Measurements from ENCODE around the gene BAG5. TPM values are rescaled to one million over a fixed set of nuclear protein-coding genes. Genes with fewer than 3 reads are reported as not detected.

The BAG5 gene
- total RNA-seq, 1 donor from 2014 or later: 23.5 TPM

DNA sequence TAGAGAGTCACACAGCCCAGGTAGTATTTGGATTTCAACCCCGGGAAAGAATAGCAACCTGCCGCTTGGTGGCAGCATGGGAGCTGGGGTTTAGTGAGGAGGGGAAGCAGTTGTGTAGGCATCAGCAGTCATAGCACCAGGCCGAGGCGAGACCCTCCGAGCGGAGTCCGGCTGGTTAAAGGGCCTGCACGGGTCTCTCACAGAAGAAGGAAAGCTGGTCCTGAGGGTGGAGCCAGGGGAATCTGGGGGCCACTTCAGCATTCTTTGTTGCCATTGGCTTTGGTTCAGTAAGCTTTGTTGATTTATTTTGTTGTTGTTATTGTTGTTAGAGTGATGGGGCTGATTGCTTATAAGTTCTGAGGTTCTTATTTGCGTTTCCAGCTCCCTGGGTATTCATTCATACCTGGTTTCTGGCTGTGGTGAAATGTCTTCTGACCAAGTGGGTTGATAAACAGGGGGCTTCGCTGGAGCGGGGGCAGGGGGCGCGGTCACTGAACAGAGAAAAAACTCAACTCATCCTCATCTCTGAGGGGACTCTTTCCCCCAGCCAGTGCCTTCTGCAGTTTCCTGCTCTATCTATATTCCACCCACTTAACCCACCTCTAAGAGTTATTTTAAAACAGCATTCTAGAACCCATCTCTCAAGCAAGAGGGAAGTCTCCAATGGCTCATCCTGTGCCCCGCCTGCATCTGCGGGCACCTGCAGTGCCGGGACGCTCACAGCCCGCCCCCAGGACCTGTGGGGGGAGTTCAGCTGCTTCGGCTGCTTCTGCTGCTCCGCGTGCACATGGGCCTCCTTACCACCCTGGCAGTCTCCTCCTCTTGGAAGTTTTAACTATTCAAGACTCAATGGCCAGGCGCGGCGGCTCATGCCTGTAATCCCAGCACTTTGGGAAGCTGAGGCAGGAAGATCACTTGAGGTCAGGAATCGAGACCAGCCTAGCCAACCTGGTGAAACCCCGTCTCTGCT lies 51.4 kb downstream of the BAG5 start:
- peaks cover 15% of the 10 kb centered on the region for H3K36me3 Mint-ChIP-seq (ENCODE audit: insufficient read depth)
- TF ChIP-seq, protein P1, sequence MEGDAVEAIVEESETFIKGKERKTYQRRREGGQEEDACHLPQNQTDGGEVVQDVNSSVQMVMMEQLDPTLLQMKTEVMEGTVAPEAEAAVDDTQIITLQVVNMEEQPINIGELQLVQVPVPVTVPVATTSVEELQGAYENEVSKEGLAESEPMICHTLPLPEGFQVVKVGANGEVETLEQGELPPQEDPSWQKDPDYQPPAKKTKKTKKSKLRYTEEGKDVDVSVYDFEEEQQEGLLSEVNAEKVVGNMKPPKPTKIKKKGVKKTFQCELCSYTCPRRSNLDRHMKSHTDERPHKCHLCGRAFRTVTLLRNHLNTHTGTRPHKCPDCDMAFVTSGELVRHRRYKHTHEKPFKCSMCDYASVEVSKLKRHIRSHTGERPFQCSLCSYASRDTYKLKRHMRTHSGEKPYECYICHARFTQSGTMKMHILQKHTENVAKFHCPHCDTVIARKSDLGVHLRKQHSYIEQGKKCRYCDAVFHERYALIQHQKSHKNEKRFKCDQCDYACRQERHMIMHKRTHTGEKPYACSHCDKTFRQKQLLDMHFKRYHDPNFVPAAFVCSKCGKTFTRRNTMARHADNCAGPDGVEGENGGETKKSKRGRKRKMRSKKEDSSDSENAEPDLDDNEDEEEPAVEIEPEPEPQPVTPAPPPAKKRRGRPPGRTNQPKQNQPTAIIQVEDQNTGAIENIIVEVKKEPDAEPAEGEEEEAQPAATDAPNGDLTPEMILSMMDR (IDR thresholded peaks at IDR 0.05; ENCODE audit: unreplicated experiment): no peak
- H3K4me1 Mint-ChIP-seq (ENCODE audit: low read depth): peaks cover 1% of the 10 kb centered on the region
- H3K9me3 Mint-ChIP-seq (ENCODE audit: low read depth): no peaks in the 10 kb centered on the region
- no peak overlapping the region for H3K4me3 Mint-ChIP-seq (ENCODE audit: low read depth)
- H3K27ac Mint-ChIP-seq: peak overlapping the region; percentile 71
- no peaks in the 10 kb centered on the region for H3K27me3 Mint-ChIP-seq
- DNase-seq (ENCODE audit: low spot score, unreplicated experiment): no peak

DNA sequence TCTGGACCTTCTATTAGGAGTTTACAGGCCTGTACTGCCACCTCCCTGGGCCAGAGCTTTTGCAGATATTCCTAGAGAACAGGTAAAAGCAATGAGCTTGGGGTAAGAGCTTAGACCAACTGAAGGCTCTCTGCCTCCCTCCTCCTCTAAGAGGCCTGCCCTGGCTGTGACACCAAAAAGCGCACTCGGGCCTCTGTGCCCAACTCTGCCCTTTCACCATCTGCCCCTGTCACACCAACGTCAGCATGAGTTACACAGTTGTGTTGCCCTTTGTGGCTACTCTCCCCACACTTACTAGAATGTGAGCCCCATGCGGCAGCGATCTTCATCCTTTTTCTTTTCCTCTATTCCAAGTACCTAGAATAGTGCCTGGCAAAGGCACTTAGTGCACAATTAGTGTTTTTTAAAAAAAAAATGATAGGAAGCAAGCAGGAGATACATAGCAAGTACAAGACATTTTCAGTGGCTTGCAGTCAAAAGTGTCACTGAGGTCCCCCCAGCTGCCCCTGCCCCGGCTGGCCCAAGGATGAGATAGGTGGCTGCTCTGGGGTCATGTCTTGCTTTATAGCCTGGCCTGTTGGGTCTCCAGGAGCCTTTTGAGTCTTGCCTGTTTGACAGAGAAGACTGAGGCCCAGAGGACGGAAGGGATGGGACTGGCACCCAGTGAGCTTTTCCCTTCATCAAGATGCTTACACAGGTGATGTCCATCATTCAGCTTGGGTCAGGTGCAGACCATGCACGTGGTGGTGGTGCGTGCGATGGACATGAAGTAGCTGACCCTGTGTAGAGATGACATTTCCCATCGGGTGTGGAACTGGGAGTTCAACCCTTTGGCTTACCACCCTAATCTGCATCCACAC lies 52.4 kb downstream of the BAG5 start:
- Mint-ChIP-seq H3K4me1 (ENCODE audit: low read depth) (peaks cover 1% of the 10 kb centered on the region), H3K9me3 (ENCODE audit: low read depth) (no peaks in the 10 kb centered on the region), H3K27ac (peak overlapping the region; percentile 71), H3K27me3 (no peaks in the 10 kb centered on the region), H3K36me3 (ENCODE audit: insufficient read depth) (peaks cover 19% of the 10 kb centered on the region), H3K4me3 (ENCODE audit: low read depth) (no peak overlapping the region)
- TF ChIP-seq, protein P1 (IDR thresholded peaks at IDR 0.05; ENCODE audit: unreplicated experiment): no peak
- no peak for DNase-seq (ENCODE audit: low spot score, unreplicated experiment)

DNA sequence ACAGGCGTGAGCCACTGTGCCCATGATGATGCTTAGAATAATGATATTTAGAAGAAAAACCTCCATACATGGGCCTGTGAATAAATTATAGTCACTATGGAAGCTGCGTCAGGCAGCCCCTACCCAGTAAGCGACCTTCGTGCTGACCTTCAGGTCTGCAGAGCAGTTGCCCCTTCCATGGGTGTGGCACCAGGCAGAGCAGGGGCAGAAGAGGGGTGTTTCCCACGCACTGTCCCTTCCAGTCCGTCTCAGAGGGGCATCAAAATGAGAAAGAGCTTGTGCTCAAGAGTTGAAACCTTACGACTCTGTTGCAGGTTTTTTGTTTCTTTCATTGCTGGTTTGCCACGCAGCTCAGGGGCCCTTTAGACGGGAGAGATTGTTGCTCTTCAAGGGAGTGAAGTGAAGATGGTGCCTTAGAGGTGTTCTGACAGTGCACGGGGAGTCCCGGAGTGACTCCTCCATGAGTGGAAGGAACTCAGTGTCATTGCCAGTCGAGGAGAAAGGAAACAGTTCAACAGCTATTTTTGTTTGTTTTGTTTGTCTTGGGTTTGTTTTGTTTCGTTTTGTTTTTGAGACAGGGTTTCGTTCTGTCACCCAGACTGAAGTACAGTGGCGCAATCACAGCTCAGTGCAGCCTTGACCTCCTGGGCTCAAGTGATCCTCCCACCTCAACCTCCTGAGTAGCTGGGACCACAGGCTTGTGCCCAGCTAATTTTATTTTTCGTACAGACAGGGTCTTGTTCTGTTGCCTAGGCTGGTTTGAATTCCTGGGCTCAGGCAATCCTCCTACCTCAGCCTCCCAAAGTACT lies 53.7 kb downstream of the BAG5 start:
- H3K4me1 Mint-ChIP-seq (ENCODE audit: low read depth): peaks cover 1% of the 10 kb centered on the region
- no peak overlapping the region for H3K4me3 Mint-ChIP-seq (ENCODE audit: low read depth)
- peaks cover 22% of the 10 kb centered on the region for H3K36me3 Mint-ChIP-seq (ENCODE audit: insufficient read depth)
- H3K27me3 Mint-ChIP-seq: no peaks in the 10 kb centered on the region
- TF ChIP-seq, protein P1 (IDR thresholded peaks at IDR 0.05; ENCODE audit: unreplicated experiment): no peak
- H3K27ac Mint-ChIP-seq: no peak overlapping the region
- DNase-seq (ENCODE audit: low spot score, unreplicated experiment): no peak
- no peaks in the 10 kb centered on the region for H3K9me3 Mint-ChIP-seq (ENCODE audit: low read depth)

DNA sequence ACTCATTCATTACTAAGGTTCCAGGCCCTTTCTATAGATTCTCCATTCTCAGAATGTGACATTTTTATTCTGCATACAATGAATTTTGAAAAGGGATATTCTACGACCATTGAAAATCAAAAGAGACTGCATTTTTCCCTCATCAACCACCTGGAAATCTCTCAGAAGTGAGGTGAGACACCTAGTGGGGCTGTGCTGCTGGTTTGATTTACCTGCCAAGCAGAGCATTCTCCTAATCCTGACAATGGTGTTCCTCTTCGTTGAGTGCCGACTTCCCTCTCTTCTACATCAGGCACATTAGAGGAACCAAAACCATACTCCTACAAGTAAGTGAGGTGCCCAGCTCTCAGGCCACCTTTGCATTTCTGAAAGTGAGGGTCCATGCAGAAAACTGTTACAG lies 54.7 kb downstream of the BAG5 start:
- DNase-seq (ENCODE audit: low spot score, unreplicated experiment): no peak
- no peak overlapping the region for H3K27ac Mint-ChIP-seq
- H3K36me3 Mint-ChIP-seq (ENCODE audit: insufficient read depth): peaks cover 26% of the 10 kb centered on the region

More for the DNA sequence above, 54.7 kb downstream of the BAG5 start:
- Mint-ChIP-seq H3K9me3 (ENCODE audit: low read depth) (no peaks in the 10 kb centered on the region), H3K4me3 (ENCODE audit: low read depth) (no peak overlapping the region), H3K4me1 (ENCODE audit: low read depth) (no peaks in the 10 kb centered on the region), H3K27me3 (no peaks in the 10 kb centered on the region)
- TF ChIP-seq, protein P1 (IDR thresholded peaks at IDR 0.05; ENCODE audit: unreplicated experiment): no peak

Other genes starting within 250 kb of the BAG5 start
- gene EIF5, start 228.4 kb downstream of the BAG5 start, total RNA-seq: 362 and 384 TPM in 2 replicates
- gene MARK3, start 177.2 kb downstream of the BAG5 start, total RNA-seq: 125 and 138 TPM in 2 replicates
- gene CKB, start 39.8 kb downstream of the BAG5 start, total RNA-seq: 929 and 983 TPM in 2 replicates
- 10.3 and 10.7 TPM in 2 replicates for gene TRMT61A, start 33.5 kb downstream of the BAG5 start, total RNA-seq
- gene COA8, start 303 bp upstream of the BAG5 start, total RNA-seq: 45.1 and 46.3 TPM in 2 replicates
- 178 and 180 TPM in 2 replicates for gene KLC1, start 66.6 kb upstream of the BAG5 start, total RNA-seq
- gene XRCC3, start 152.8 kb upstream of the BAG5 start, total RNA-seq: 25.7 and 30.2 TPM in 2 replicates
- 47.2 and 52.5 TPM in 2 replicates for gene ZFYVE21, start 153.2 kb upstream of the BAG5 start, total RNA-seq

All from progenitor cell of endocrine pancreas (in vitro differentiated cells).